DOHH2 (cell line): Measurements from ENCODE around the gene SLC6A12.

Source experiments
- H3F3A ChIP-seq: fragments of 200-600 bp; sonication (generic), shearing (Covaris generic); 2 replicates; pipeline ENCODE4 v1.6.0; 2016; ENCODE audit warnings: antibody characterized with exemption, mild to moderate bottlenecking; ENCODE audit not compliant: control insufficient read depth, insufficient read depth
- H3K27ac ChIP-seq: fragments of 200-600 bp; sonication (generic); 2 replicates; pipeline ENCODE4 v1.5.1; 2014; ENCODE audit warnings: low read depth, mild to moderate bottlenecking, low read length, moderate library complexity
- H3K27me3 ChIP-seq: fragments of 200-600 bp; sonication (generic); 2 replicates; pipeline ENCODE4 v1.6.1; 2014; ENCODE audit warnings: mild to moderate bottlenecking, low read length, mixed read lengths; ENCODE audit not compliant: control insufficient read depth
- H3K36me3 ChIP-seq: fragments of 200-600 bp; sonication (generic); 2 replicates; pipeline ENCODE4 v1.6.1; 2014; ENCODE audit warnings: mild to moderate bottlenecking, low read length, moderate library complexity, mixed read lengths; ENCODE audit not compliant: control insufficient read depth
- H3K4me1 ChIP-seq: fragments of 200-600 bp; sonication (generic); 2 replicates; pipeline ENCODE4 v1.6.1; 2014; ENCODE audit warnings: mild to moderate bottlenecking, low read length, mixed read lengths; ENCODE audit not compliant: control insufficient read depth
- H3K4me2 ChIP-seq: fragments of 200-600 bp; sonication (generic); 2 replicates; pipeline ENCODE4 v1.6.0; 2014; ENCODE audit warnings: mild to moderate bottlenecking, low read length, moderate library complexity
- H3K4me3 ChIP-seq: fragments of 200-600 bp; sonication (generic); 2 replicates; pipeline ENCODE4 v1.5.1; 2014; ENCODE audit warnings: mild to moderate bottlenecking, low read length, mixed read lengths
- H3K79me2 ChIP-seq: fragments of 200-600 bp; sonication (generic); 2 replicates; pipeline ENCODE4 v1.6.1; 2014; ENCODE audit warnings: mild to moderate bottlenecking, low read length, mixed read lengths; ENCODE audit not compliant: control insufficient read depth
- H3K9me2 ChIP-seq: fragments of 200-600 bp; sonication (generic); replicated peaks from 2 replicates; pipeline ENCODE4 v1.6.1; 2014; ENCODE audit warnings: mild to moderate bottlenecking, low read length, mixed read lengths; ENCODE audit not compliant: control insufficient read depth
- H3K9me3 ChIP-seq: fragments of 200-600 bp; sonication (generic); 2 replicates; pipeline ENCODE4 v1.6.1; 2014; ENCODE audit warnings: antibody characterized with exemption, low read length, mixed read lengths; ENCODE audit not compliant: control insufficient read depth, insufficient read depth
- H4K20me1 ChIP-seq: fragments of 200-600 bp; sonication (generic); 2 replicates; pipeline ENCODE4 v1.6.0; 2014; ENCODE audit warnings: low read depth, mild to moderate bottlenecking, antibody characterized with exemption, low read length, moderate library complexity; ENCODE audit not compliant: control insufficient read depth, insufficient read depth
- EZH2phosphoT487 ChIP-seq: fragments of 200-600 bp; sonication (generic); IDR thresholded peaks from 2 replicates; pipeline ENCODE4 v1.6.1; 2017; ENCODE audit warnings: borderline replicate concordance, mild to moderate bottlenecking, antibody characterized with exemption, low read length, moderate library complexity, mixed read lengths
- TF ChIP-seq, protein P1 (sequence below): fragments of 200-600 bp; sonication (generic); IDR thresholded peaks from one replicate; pipeline ENCODE4 v1.5.1; 2014; ENCODE audit warnings: antibody characterized with exemption, mild to moderate bottlenecking, low read depth, low read length; ENCODE audit not compliant: poor library complexity, severe bottlenecking

Gene SLC6A12

GRCh38 chr12:169528-170370 lies 44.2 kb downstream of the SLC6A12 start:
- H3K4me2 ChIP-seq, result no peak overlapping the region
- TF ChIP-seq, protein P1, sequence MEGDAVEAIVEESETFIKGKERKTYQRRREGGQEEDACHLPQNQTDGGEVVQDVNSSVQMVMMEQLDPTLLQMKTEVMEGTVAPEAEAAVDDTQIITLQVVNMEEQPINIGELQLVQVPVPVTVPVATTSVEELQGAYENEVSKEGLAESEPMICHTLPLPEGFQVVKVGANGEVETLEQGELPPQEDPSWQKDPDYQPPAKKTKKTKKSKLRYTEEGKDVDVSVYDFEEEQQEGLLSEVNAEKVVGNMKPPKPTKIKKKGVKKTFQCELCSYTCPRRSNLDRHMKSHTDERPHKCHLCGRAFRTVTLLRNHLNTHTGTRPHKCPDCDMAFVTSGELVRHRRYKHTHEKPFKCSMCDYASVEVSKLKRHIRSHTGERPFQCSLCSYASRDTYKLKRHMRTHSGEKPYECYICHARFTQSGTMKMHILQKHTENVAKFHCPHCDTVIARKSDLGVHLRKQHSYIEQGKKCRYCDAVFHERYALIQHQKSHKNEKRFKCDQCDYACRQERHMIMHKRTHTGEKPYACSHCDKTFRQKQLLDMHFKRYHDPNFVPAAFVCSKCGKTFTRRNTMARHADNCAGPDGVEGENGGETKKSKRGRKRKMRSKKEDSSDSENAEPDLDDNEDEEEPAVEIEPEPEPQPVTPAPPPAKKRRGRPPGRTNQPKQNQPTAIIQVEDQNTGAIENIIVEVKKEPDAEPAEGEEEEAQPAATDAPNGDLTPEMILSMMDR, result no peak
- TF ChIP-seq EZH2phosphoT487, result no peak
- H4K20me1 ChIP-seq, result no peaks in the 10 kb centered on the region
- no peaks in the 10 kb centered on the region for H3K9me3 ChIP-seq
- no peak overlapping the region for H3K4me3 ChIP-seq
- no peaks in the 10 kb centered on the region for H3K27me3 ChIP-seq
- H3K4me1 ChIP-seq, result no peaks in the 10 kb centered on the region
- H3K36me3 ChIP-seq, result no peaks in the 10 kb centered on the region
- no peaks in the 10 kb centered on the region for H3K79me2 ChIP-seq
- no peaks in the 10 kb centered on the region for H3K9me2 ChIP-seq
- no peaks in the 10 kb centered on the region for H3F3A ChIP-seq
- no peak overlapping the region for H3K27ac ChIP-seq

GRCh38 chr12:168763-169525 lies 45.0 kb downstream of the SLC6A12 start:
- H3K4me3 ChIP-seq, result no peak overlapping the region
- peaks cover under 1% of the 10 kb centered on the region; the same call in 1 of the 2 replicates for H3K9me3 ChIP-seq
- H3K79me2 ChIP-seq, result no peaks in the 10 kb centered on the region
- H3K4me1 ChIP-seq, result no peaks in the 10 kb centered on the region
- no peaks in the 10 kb centered on the region for H3K27me3 ChIP-seq
- no peak overlapping the region for H3K27ac ChIP-seq
- no peak overlapping the region for H3K4me2 ChIP-seq
- H3K36me3 ChIP-seq, result no peaks in the 10 kb centered on the region
- H4K20me1 ChIP-seq, result no peaks in the 10 kb centered on the region
- H3F3A ChIP-seq, result no peaks in the 10 kb centered on the region
- no peaks in the 10 kb centered on the region for H3K9me2 ChIP-seq
- TF ChIP-seq, protein P1, result no peak
- TF ChIP-seq EZH2phosphoT487, result no peak

DNA sequence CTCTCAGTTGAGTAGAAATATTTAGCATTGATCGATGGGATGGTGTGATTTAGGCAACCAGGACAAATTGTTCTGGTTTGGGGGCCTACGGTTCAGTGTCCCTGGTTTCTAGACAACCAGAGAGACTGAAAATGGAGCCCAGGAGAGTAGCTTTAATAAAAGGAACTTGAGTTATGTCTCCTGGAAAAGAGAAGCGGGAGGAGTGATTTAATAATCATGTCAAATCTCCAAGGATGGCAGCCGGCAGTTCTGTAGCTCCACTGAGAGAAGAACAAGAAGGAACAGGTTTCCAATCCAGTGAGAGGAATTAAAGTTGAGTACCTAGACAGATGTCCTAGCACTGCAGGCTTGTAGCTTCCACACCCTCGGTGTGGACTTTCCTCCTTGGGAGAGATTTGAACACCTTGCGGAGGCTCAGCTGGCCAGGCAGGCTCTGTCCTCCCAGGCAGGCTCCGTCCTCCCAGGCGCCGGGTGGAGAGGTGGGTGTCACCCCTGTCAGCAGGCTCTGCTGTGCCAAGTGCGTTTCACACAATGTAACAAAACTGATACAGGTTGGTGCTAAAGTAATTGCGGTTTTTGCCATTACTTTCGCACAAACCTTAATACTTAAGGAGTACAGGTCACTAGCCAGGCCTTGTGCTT lies 45.9 kb downstream of the SLC6A12 start:
- Histone ChIP-seq H3K79me2 (no peaks in the 10 kb centered on the region), H3F3A (no peaks in the 10 kb centered on the region), H3K4me1 (no peaks in the 10 kb centered on the region), H4K20me1 (no peaks in the 10 kb centered on the region), H3K4me2 (no peak overlapping the region), H3K36me3 (no peaks in the 10 kb centered on the region), H3K27ac (no peak overlapping the region), H3K9me3 (peaks cover 6% of the 10 kb centered on the region; the same call in 1 of the 2 replicates), H3K4me3 (no peak overlapping the region), H3K27me3 (no peaks in the 10 kb centered on the region), H3K9me2 (no peaks in the 10 kb centered on the region)
- TF ChIP-seq EZH2phosphoT487, result no peak
- TF ChIP-seq, protein P1, result no peak
